Vagina (tissue), 2 donors: ENCODE results near the gene FBL.
"Not testable (repeated sequence)": the region's sequence is repeated elsewhere in the genome, so short reads cannot be mapped to it uniquely, and the experiment has no call there.

Experiments used
- CTCF ChIP-seq, 3 experiments: fragments of 450-650 bp in 2 of 3; fragments of 200-600 bp in 1 of 3; sonication (generic) in 1 of 3; IDR thresholded peaks; one replicate each; pipeline ENCODE4 v1.5.1; 2017 to 2019; ENCODE audit warnings: antibody characterized with exemption in 3 of 3, mild to moderate bottlenecking in 2 of 3, moderate library complexity in 2 of 3
- POLR2A ChIP-seq, 2 donors: fragments of 450-650 bp; IDR thresholded peaks; one replicate each; pipeline ENCODE4 v1.6.1; 2017; ENCODE audit warnings: antibody characterized with exemption in 2 of 2, mild to moderate bottlenecking in 2 of 2, moderate library complexity in 2 of 2
- POLR2AphosphoS5 ChIP-seq, 2 donors: sonication (generic); formaldehyde crosslinking; IDR thresholded peaks; one replicate each; pipeline ENCODE4 v1.9.0; 2017; ENCODE audit warnings: antibody characterized with exemption in 2 of 2, mild to moderate bottlenecking in 2 of 2, low read depth in 1 of 2; ENCODE audit not compliant: insufficient read depth in 1 of 2

GRCh38 chr19:39814111-39814510, 32.1 kb downstream of the FBL start:
- TF ChIP-seq CTCF (IDR thresholded peaks at IDR 0.05); POLR2AphosphoS5 (IDR thresholded peaks at IDR 0.05; ENCODE audit: insufficient read depth in 1 of 2, low read depth in 1 of 2); POLR2A (IDR thresholded peaks at IDR 0.05): not testable (repeated sequence)
